ENCODE results near the gene FBN1.

- TF ChIP-seq POLR2A (IDR thresholded peaks at IDR 0.05; ENCODE audit: low read length) (no peak), GATA1 (IDR thresholded peaks at IDR 0.05; ENCODE audit: low read depth, low read length) (no peak)
Observed at GRCh38 chr15:48625126-48625525, 20.4 kb downstream of the FBN1 start.
